Right lobe of liver (tissue), 4 donors: ENCODE data around the gene SORBS2.

Source experiments
- CTCF ChIP-seq, 4 donors: fragments of 200-600 bp in 3 of 4; fragments of 450-650 bp in 1 of 4; IDR thresholded peaks; one replicate each; pipeline versions ENCODE4 v1.5.1 to v1.8.0; 2016 to 2022; ENCODE audit warnings: antibody characterized with exemption in 4 of 4, mild to moderate bottlenecking in 2 of 4
- POLR2A ChIP-seq: fragments of 450-650 bp; IDR thresholded peaks from one replicate; pipeline ENCODE4 v1.6.1; 2017; ENCODE audit warnings: antibody characterized with exemption, mild to moderate bottlenecking
- donor health status: DM: no; HTN: no; CAD: no.
- donor health status: DM: no; HTN: no; CAD: no.
- donor health status: DM: no; HTN: yes; CAD: no.

- TF ChIP-seq CTCF (IDR thresholded peaks at IDR 0.05) (no peak), POLR2A (no peak)
Measured at GRCh38 chr4:185738038-185738552, 73.9 kb downstream of the SORBS2 start.
